Neural progenitor cell (in vitro differentiated cells): ENCODE results near the gene S100A14. TPM values are rescaled to one million over a fixed set of nuclear protein-coding genes. Genes with fewer than 3 reads are reported as not detected.

Experiments used
- DNase-seq: peaks from one replicate; pipeline ENCODE4 v3.0.0-alpha.2; 2016; ENCODE audit warnings: low spot score
- H2AFZ ChIP-seq: fragments of 200-600 bp; sonication (generic); replicated peaks from 2 replicates; pipeline ENCODE4 v1.6.1; 2016; ENCODE audit warnings: antibody characterized with exemption
- H3F3A ChIP-seq: fragments of 200-600 bp; sonication (generic); 2 replicates; pipeline ENCODE4 v1.6.1; 2016; ENCODE audit warnings: antibody characterized with exemption, low read depth
- H3K27ac ChIP-seq: fragments of 200-600 bp; sonication (generic); 2 replicates; pipeline ENCODE4 v1.5.1; 2016; ENCODE audit warnings: mild to moderate bottlenecking
- H3K27me3 ChIP-seq: fragments of 200-600 bp; sonication (generic); 2 replicates; pipeline ENCODE4 v1.6.1; 2016; ENCODE audit warnings: mild to moderate bottlenecking, moderate library complexity
- H3K36me3 ChIP-seq: fragments of 200-600 bp; sonication (generic); 2 replicates; pipeline ENCODE4 v1.5.1; 2016
- H3K4me1 ChIP-seq: fragments of 200-600 bp; sonication (generic); 2 replicates; pipeline ENCODE4 v1.6.1; 2016; ENCODE audit warnings: mixed run types
- H3K4me2 ChIP-seq: fragments of 200-600 bp; sonication (generic); 2 replicates; pipeline ENCODE4 v1.6.1; 2016
- H3K4me3 ChIP-seq: fragments of 200-600 bp; sonication (generic); 2 replicates; pipeline ENCODE4 v1.5.1; 2016
- H3K79me2 ChIP-seq: fragments of 200-600 bp; sonication (generic); 2 replicates; pipeline ENCODE4 v1.6.1; 2016; ENCODE audit warnings: low read depth
- H3K9ac ChIP-seq: fragments of 200-600 bp; sonication (generic); 2 replicates; pipeline ENCODE4 v1.6.1; 2016
- H3K9me3 ChIP-seq: fragments of 200-600 bp; sonication (generic); 2 replicates; pipeline ENCODE4 v1.5.1; 2016; ENCODE audit warnings: low read depth
- H4K20me1 ChIP-seq: fragments of 200-600 bp; sonication (generic); 2 replicates; pipeline ENCODE4 v1.6.1; 2016; ENCODE audit warnings: low read depth
- H3K27ac Mint-ChIP-seq: 3 replicates; pipeline ENCODE4 v1.8.0; 2021; ENCODE audit warnings: mixed read lengths
- H3K27me3 Mint-ChIP-seq: 2 replicates; pipeline ENCODE4 v1.8.0; 2022; ENCODE audit warnings: low read depth, mild to moderate bottlenecking, inconsistent platforms, moderate library complexity, mixed read lengths; ENCODE audit not compliant: insufficient read depth
- H3K36me3 Mint-ChIP-seq: 3 replicates; pipeline ENCODE4 v1.8.0; 2021; ENCODE audit warnings: mixed read lengths
- H3K4me1 Mint-ChIP-seq: 3 replicates; pipeline ENCODE4 v1.8.0; 2021; ENCODE audit warnings: mixed read lengths
- H3K4me3 Mint-ChIP-seq: 3 replicates; pipeline ENCODE4 v1.8.0; 2021; ENCODE audit warnings: mild to moderate bottlenecking, moderate library complexity, mixed read lengths
- H3K9me3 Mint-ChIP-seq: 3 replicates; pipeline ENCODE4 v1.8.0; 2020; ENCODE audit warnings: mixed read lengths
- EZH2 ChIP-seq: fragments of 200-600 bp; sonication (generic); IDR thresholded peaks from 2 replicates; pipeline ENCODE4 v1.6.1; 2017; ENCODE audit warnings: antibody characterized with exemption, mild to moderate bottlenecking, moderate library complexity
- EZH2phosphoT487 ChIP-seq: fragments of 200-600 bp; sonication (generic); IDR thresholded peaks from 2 replicates; pipeline ENCODE4 v1.6.1; 2017; ENCODE audit warnings: antibody characterized with exemption
- total RNA-seq: library from RNA; depleted of rRNA; stranded (reverse); fragments of >200 nt; gene quantifications from 2 replicates; pipeline ENCODE4 v1.2.3, GENCODE V29; 2015; ENCODE audit warnings: low replicate concordance
- TF ChIP-seq, protein P1 (sequence below): fragments of 200-600 bp; sonication (generic); IDR thresholded peaks from 2 replicates; pipeline ENCODE4 v1.5.1; 2017; ENCODE audit warnings: antibody characterized with exemption, mild to moderate bottlenecking

Gene S100A14
- total RNA-seq, 1 donor from 2014 or later = not detected

- H3F3A ChIP-seq = no peaks in the 10 kb centered on the region
- TF ChIP-seq, protein P1, sequence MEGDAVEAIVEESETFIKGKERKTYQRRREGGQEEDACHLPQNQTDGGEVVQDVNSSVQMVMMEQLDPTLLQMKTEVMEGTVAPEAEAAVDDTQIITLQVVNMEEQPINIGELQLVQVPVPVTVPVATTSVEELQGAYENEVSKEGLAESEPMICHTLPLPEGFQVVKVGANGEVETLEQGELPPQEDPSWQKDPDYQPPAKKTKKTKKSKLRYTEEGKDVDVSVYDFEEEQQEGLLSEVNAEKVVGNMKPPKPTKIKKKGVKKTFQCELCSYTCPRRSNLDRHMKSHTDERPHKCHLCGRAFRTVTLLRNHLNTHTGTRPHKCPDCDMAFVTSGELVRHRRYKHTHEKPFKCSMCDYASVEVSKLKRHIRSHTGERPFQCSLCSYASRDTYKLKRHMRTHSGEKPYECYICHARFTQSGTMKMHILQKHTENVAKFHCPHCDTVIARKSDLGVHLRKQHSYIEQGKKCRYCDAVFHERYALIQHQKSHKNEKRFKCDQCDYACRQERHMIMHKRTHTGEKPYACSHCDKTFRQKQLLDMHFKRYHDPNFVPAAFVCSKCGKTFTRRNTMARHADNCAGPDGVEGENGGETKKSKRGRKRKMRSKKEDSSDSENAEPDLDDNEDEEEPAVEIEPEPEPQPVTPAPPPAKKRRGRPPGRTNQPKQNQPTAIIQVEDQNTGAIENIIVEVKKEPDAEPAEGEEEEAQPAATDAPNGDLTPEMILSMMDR = no peak
- TF ChIP-seq EZH2phosphoT487 (no peak), EZH2 (no peak)
- H3K9ac ChIP-seq = no peak overlapping the region
- Mint-ChIP-seq H3K36me3 (peaks cover 21% of the 10 kb centered on the region), H3K9me3 (peaks cover 3% of the 10 kb centered on the region), H3K27ac (no peak overlapping the region), H3K4me3 (peak overlapping the region; percentile 35), H3K4me1 (peaks cover 44% of the 10 kb centered on the region), H3K27me3 (peaks cover 7% of the 10 kb centered on the region)
- no peaks in the 10 kb centered on the region for H4K20me1 ChIP-seq
- H2AFZ ChIP-seq = no peak overlapping the region
- H3K27me3 ChIP-seq = no peaks in the 10 kb centered on the region
- H3K9me3 ChIP-seq = no peaks in the 10 kb centered on the region
- no peak overlapping the region for H3K27ac ChIP-seq
- no peak overlapping the region for H3K4me3 ChIP-seq
- DNase-seq = no peak
- no peaks in the 10 kb centered on the region for H3K36me3 ChIP-seq
- H3K4me2 ChIP-seq = no peak overlapping the region
- H3K4me1 ChIP-seq = peaks cover 22% of the 10 kb centered on the region
- H3K79me2 ChIP-seq = peaks cover 8% of the 10 kb centered on the region
These were observed 9.0 kb upstream of the S100A14 start for GRCh38 chr1:153624965-153625611.

GRCh38 chr1:153623101-153623500, 7.0 kb upstream of the S100A14 start:
- no peak overlapping the region for H3K9ac ChIP-seq
- H3K4me3 ChIP-seq = no peak overlapping the region
- Mint-ChIP-seq H3K27me3 (peaks cover 4% of the 10 kb centered on the region), H3K4me1 (peaks cover 37% of the 10 kb centered on the region), H3K9me3 (peaks cover 7% of the 10 kb centered on the region), H3K36me3 (peaks cover 30% of the 10 kb centered on the region), H3K4me3 (no peak overlapping the region), H3K27ac (no peak overlapping the region)
- H3K27me3 ChIP-seq = no peaks in the 10 kb centered on the region
- H3K27ac ChIP-seq = no peak overlapping the region
- no peak overlapping the region for H3K4me2 ChIP-seq
- H4K20me1 ChIP-seq = no peaks in the 10 kb centered on the region
- H3F3A ChIP-seq = no peaks in the 10 kb centered on the region
- TF ChIP-seq EZH2phosphoT487 (no peak), EZH2 (no peak)
- TF ChIP-seq, protein P1 = no peak
- no peak for DNase-seq
- H2AFZ ChIP-seq = no peak overlapping the region
- peaks cover 8% of the 10 kb centered on the region for H3K79me2 ChIP-seq
- no peaks in the 10 kb centered on the region for H3K9me3 ChIP-seq
- H3K4me1 ChIP-seq = peaks cover 17% of the 10 kb centered on the region
- no peaks in the 10 kb centered on the region for H3K36me3 ChIP-seq

DNA sequence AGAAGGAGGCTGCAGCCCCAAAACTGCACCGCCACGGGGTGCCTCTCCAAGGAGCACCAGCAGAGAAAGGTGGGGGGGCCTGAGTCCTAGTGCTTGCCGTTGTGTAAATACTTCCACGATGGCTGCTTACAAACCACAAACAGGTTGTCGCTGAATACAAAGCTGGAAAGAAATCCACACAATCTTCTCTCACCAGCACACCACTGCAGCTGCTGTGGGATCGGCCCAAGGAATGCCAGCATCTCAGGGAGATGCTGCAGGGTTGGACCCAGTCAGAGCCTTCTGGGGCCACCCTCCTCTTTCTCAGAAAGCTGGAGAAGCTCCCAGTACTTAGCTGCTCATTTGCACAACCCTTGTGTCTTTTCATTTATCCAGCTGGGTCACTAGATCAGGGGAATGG, 3.0 kb upstream of the S100A14 start:
- Histone ChIP-seq H3K79me2 (no peaks in the 10 kb centered on the region), H4K20me1 (no peaks in the 10 kb centered on the region), H2AFZ (no peak overlapping the region), H3K36me3 (no peaks in the 10 kb centered on the region), H3K9ac (no peak overlapping the region), H3K4me2 (no peak overlapping the region), H3K27ac (no peak overlapping the region), H3F3A (no peaks in the 10 kb centered on the region), H3K4me3 (no peak overlapping the region), H3K27me3 (no peaks in the 10 kb centered on the region), H3K4me1 (peaks cover 7% of the 10 kb centered on the region), H3K9me3 (no peaks in the 10 kb centered on the region)
- no peak overlapping the region for H3K4me3 Mint-ChIP-seq
- no peaks in the 10 kb centered on the region for H3K27me3 Mint-ChIP-seq
- peaks cover 10% of the 10 kb centered on the region for H3K4me1 Mint-ChIP-seq
- H3K9me3 Mint-ChIP-seq = peaks cover 7% of the 10 kb centered on the region
- H3K27ac Mint-ChIP-seq = no peak overlapping the region
- peaks cover 26% of the 10 kb centered on the region for H3K36me3 Mint-ChIP-seq
- TF ChIP-seq EZH2phosphoT487 = no peak
- TF ChIP-seq, protein P1 = no peak
- TF ChIP-seq EZH2 = no peak
- DNase-seq = no peak
